Peyer's patch (tissue), 4 donors: ENCODE results near the gene FEM1A.

ENCODE experiments used
- POLR2A ChIP-seq, 2 donors: fragments of 450-650 bp; IDR thresholded peaks; one replicate each; pipeline ENCODE4 v1.5.1; 2017; ENCODE audit warnings: antibody characterized with exemption in 2 of 2, mild to moderate bottlenecking in 2 of 2, moderate library complexity in 2 of 2
- TF ChIP-seq, protein P1 (sequence below), 6 experiments: fragments of 450-650 bp in 4 of 6; fragments of 200-600 bp in 2 of 6; sonication (generic) in 1 of 6; IDR thresholded peaks; one replicate each; pipeline ENCODE4 v1.5.1; 2017 to 2019; ENCODE audit warnings: antibody characterized with exemption in 6 of 6, mild to moderate bottlenecking in 3 of 6, moderate library complexity in 1 of 6

DNA sequence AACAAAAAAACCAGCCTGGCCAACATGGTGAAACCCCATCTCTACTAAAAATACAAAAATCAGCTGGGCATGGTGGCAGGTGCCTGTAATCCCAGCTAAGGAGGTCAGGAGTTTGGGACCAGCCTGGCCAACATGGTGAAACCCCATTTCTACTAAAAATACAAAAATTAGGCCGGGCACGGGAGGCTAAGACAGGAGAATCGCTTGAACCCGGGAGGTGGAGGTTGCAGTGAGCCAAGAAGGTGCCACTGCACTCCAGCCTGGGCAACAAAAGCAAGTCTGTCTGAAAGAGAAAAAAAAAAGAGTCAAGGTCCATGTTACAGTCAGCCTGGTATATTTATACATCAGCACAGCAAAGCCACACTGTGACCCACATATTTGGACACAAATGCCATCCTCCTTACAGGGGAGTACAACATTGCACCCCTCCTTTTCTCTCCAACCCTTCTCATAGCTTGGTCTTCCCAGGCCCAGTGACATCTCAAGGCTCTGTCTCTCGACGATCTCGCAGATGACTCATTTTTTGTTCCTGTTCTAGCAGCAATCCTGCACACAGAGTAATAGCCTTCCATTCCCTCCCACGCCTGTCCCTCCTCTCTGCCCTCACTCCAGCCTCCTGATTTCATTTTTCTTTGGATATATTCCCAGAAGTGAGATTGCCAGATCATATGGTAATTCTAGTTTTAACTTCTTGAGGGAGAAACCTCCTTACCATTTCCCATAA, 46.9 kb upstream of the FEM1A start:
- no peak for TF ChIP-seq POLR2A (IDR thresholded peaks at IDR 0.05)
- TF ChIP-seq, protein P1, sequence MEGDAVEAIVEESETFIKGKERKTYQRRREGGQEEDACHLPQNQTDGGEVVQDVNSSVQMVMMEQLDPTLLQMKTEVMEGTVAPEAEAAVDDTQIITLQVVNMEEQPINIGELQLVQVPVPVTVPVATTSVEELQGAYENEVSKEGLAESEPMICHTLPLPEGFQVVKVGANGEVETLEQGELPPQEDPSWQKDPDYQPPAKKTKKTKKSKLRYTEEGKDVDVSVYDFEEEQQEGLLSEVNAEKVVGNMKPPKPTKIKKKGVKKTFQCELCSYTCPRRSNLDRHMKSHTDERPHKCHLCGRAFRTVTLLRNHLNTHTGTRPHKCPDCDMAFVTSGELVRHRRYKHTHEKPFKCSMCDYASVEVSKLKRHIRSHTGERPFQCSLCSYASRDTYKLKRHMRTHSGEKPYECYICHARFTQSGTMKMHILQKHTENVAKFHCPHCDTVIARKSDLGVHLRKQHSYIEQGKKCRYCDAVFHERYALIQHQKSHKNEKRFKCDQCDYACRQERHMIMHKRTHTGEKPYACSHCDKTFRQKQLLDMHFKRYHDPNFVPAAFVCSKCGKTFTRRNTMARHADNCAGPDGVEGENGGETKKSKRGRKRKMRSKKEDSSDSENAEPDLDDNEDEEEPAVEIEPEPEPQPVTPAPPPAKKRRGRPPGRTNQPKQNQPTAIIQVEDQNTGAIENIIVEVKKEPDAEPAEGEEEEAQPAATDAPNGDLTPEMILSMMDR (IDR thresholded peaks at IDR 0.05) = no peak
